HEK293 (cell line): ENCODE results near the gene LIMK2.
A peak's percentile ranks its signal among the peaks of the same experiment; 100 is the strongest.

Experiments used
- CTCF ChIA-PET: fragments of 350-600 bp; formaldehyde crosslinking; extraction: SDS; loops from one replicate; lab custom pipeline; 2021; ENCODE audit warnings: antibody characterized with exemption; lab: Yijun Ruan, JAX
- POLR2A ChIA-PET: fragments of 300-600 bp; formaldehyde crosslinking; extraction: SDS; loops from one replicate; lab custom pipeline; 2020; ENCODE audit warnings: antibody characterized with exemption, inconsistent platforms; lab: Yijun Ruan, JAX
- H3K27ac ChIP-seq: fragments of 200-500 bp; sonication (Bioruptor generic); 2 replicates; pipeline ENCODE4 v1.5.1; 2014; ENCODE audit warnings: low read depth, low read length, control low read depth, inconsistent platforms; ENCODE audit errors: extremely low read depth
- H3K36me3 ChIP-seq, 2 experiments: fragments of 200-500 bp in 1 of 2; sonication (Bioruptor generic) in 1 of 2; 1 replicate in 1 of 2; 2 replicates in 1 of 2; pipeline ENCODE4 v1.5.1; 2014 to 2017; ENCODE audit warnings: inconsistent platforms in 2 of 2, low read length in 2 of 2; ENCODE audit not compliant: control insufficient read depth in 2 of 2, insufficient read depth in 1 of 2
- H3K4me1 ChIP-seq: fragments of 200-500 bp; sonication (Bioruptor generic); 2 replicates; pipeline ENCODE4 v1.5.1; 2014; ENCODE audit warnings: mild to moderate bottlenecking, low read length, inconsistent platforms; ENCODE audit not compliant: control insufficient read depth, insufficient read depth
- H3K4me3 ChIP-seq: 2 replicates; pipeline ENCODE4 v1.5.1; 2011; ENCODE audit warnings: low read depth, mild to moderate bottlenecking, control low read depth, low read length, moderate library complexity
- H3K9me3 ChIP-seq: fragments of 200-500 bp; sonication (Bioruptor generic); 2 replicates; pipeline ENCODE4 v1.5.1; 2014; ENCODE audit warnings: low read depth, low read length, inconsistent platforms; ENCODE audit not compliant: control insufficient read depth, insufficient read depth
- GFI1B ChIP-seq: fragments of 450-650 bp; formaldehyde crosslinking; IDR thresholded peaks from 2 replicates; pipeline ENCODE4 v1.5.1; 2016; ENCODE audit warnings: missing biosample characterization, missing genetic modification characterization
- IKZF3 ChIP-seq: fragments of 450-650 bp; IDR thresholded peaks from 2 replicates; pipeline ENCODE4 v1.5.0; 2018; ENCODE audit warnings: missing biosample characterization, mild to moderate bottlenecking, missing genetic modification characterization, moderate library complexity
- MEIS1 ChIP-seq: sonication (generic); formaldehyde crosslinking; IDR thresholded peaks from 2 replicates; pipeline ENCODE4 v1.8.1; 2022; ENCODE audit warnings: missing genetic modification reagents, mild to moderate bottlenecking, borderline replicate concordance
- PRDM1 ChIP-seq: fragments of 450-650 bp; formaldehyde crosslinking; IDR thresholded peaks from 2 replicates; pipeline ENCODE4; 2016; ENCODE audit warnings: missing biosample characterization, missing genetic modification characterization
- ZBTB20 ChIP-seq: fragments of 450-650 bp; formaldehyde crosslinking; IDR thresholded peaks from 2 replicates; pipeline ENCODE4 v1.5.1; 2016; ENCODE audit warnings: missing biosample characterization, missing genetic modification characterization
- ZBTB8A ChIP-seq: fragments of 450-650 bp; formaldehyde crosslinking; IDR thresholded peaks from 2 replicates; pipeline ENCODE4 v1.5.1; 2016; ENCODE audit warnings: missing biosample characterization, missing genetic modification characterization
- ZFHX2 ChIP-seq: fragments of 450-650 bp; formaldehyde crosslinking; conservative IDR thresholded peaks from 2 replicates; pipeline ENCODE4 v1.5.1; 2016; ENCODE audit warnings: missing biosample characterization, missing genetic modification characterization
- ZNF132 ChIP-seq: fragments of 450-650 bp; formaldehyde crosslinking; IDR thresholded peaks from 2 replicates; pipeline ENCODE4 v1.5.1; 2017; ENCODE audit warnings: missing biosample characterization, missing genetic modification characterization, borderline replicate concordance
- ZNF140 ChIP-seq: fragments of 450-650 bp; formaldehyde crosslinking; IDR thresholded peaks from 2 replicates; pipeline ENCODE4 v1.5.1; 2016; ENCODE audit warnings: missing biosample characterization, missing genetic modification characterization
- ZNF175 ChIP-seq: fragments of 450-650 bp; formaldehyde crosslinking; IDR thresholded peaks from 2 replicates; pipeline ENCODE4 v1.5.1; 2016; ENCODE audit warnings: missing biosample characterization, missing genetic modification characterization
- ZNF202 ChIP-seq: fragments of 450-650 bp; formaldehyde crosslinking; IDR thresholded peaks from 2 replicates; pipeline ENCODE4 v1.5.1; 2016; ENCODE audit warnings: missing biosample characterization, missing genetic modification characterization, borderline replicate concordance
- ZNF426 ChIP-seq: fragments of 450-650 bp; formaldehyde crosslinking; IDR thresholded peaks from 2 replicates; pipeline ENCODE4 v1.5.1; 2017; ENCODE audit warnings: missing biosample characterization, missing genetic modification characterization, mild to moderate bottlenecking, inconsistent platforms, moderate library complexity
- ZNF433 ChIP-seq: fragments of 450-650 bp; formaldehyde crosslinking; IDR thresholded peaks from 2 replicates; pipeline ENCODE4 v1.5.1; 2016; ENCODE audit warnings: missing biosample characterization, missing genetic modification characterization, low read depth
- ZNF544 ChIP-seq: fragments of 450-650 bp; formaldehyde crosslinking; IDR thresholded peaks from 2 replicates; pipeline ENCODE4 v1.5.0; 2017; ENCODE audit warnings: missing biosample characterization, missing genetic modification characterization
- ZNF548 ChIP-seq: fragments of 450-650 bp; formaldehyde crosslinking; IDR thresholded peaks from 2 replicates; pipeline ENCODE4 v1.5.1; 2016; ENCODE audit warnings: missing biosample characterization, missing genetic modification characterization
- ZNF560 ChIP-seq: fragments of 450-650 bp; formaldehyde crosslinking; IDR thresholded peaks from 2 replicates; pipeline ENCODE4 v1.5.1; 2017; ENCODE audit warnings: missing biosample characterization, missing genetic modification characterization, borderline replicate concordance
- ZNF623 ChIP-seq: fragments of 450-650 bp; formaldehyde crosslinking; IDR thresholded peaks from 2 replicates; pipeline ENCODE4 v1.5.1; 2016; ENCODE audit warnings: missing biosample characterization, missing genetic modification characterization
- ZNF837 ChIP-seq: fragments of 450-650 bp; formaldehyde crosslinking; IDR thresholded peaks from 2 replicates; pipeline ENCODE4 v1.5.1; 2016; ENCODE audit warnings: missing biosample characterization, missing genetic modification characterization
- ZXDB ChIP-seq: fragments of 450-650 bp; formaldehyde crosslinking; IDR thresholded peaks from 2 replicates; pipeline ENCODE4 v1.5.1; 2016; ENCODE audit warnings: missing biosample characterization, missing genetic modification characterization
- TF ChIP-seq, protein P1 (sequence below): fragments of 450-650 bp; formaldehyde crosslinking; IDR thresholded peaks from 2 replicates; pipeline ENCODE4 v1.5.1; 2017; ENCODE audit warnings: missing biosample characterization, missing genetic modification characterization
- TF ChIP-seq, protein P2 (sequence below): fragments of 450-650 bp; formaldehyde crosslinking; IDR thresholded peaks from 2 replicates; pipeline ENCODE4 v1.5.1; 2016; ENCODE audit warnings: missing biosample characterization, missing genetic modification characterization
- TF ChIP-seq, protein P3 (sequence below): fragments of 450-650 bp; formaldehyde crosslinking; IDR thresholded peaks from 2 replicates; pipeline ENCODE4 v1.5.1; 2016; ENCODE audit warnings: missing biosample characterization, missing genetic modification characterization
- TF ChIP-seq, protein P4 (sequence below): fragments of 450-650 bp; formaldehyde crosslinking; IDR thresholded peaks from 2 replicates; pipeline ENCODE4 v1.5.1; 2016; ENCODE audit warnings: missing biosample characterization, missing genetic modification characterization, borderline replicate concordance

The LIMK2 gene

DNA sequence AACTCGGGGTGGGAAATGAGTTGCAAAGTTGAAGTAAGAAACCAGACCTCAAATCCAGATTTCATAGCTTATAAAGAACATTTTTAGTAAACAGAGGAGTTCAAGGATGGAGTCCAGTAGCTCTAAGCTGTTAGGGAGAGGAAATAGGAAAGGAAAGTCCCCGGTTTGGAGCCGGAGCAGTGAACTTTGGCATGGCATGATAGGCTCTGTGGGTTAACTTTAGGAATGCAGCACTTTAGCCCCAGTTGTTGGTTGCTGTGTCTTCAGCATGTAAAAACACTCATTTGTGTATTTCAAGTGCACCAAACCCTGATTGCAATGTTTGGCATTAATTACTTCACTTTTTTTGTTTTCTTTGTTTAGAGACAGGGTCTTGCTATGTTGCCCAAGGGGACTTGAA, 88.8 kb downstream of the LIMK2 start (continued):
- no peak for TF ChIP-seq ZBTB20
- no peak for TF ChIP-seq ZNF623 (tag by site-specific recombination)
- no peak for TF ChIP-seq GFI1B
- no peak for TF ChIP-seq ZNF175 (tag by site-specific recombination)
- no peak for TF ChIP-seq ZNF132
- TF ChIP-seq IKZF3 (tag by site-specific recombination), result no peak
- TF ChIP-seq, all 188 proteins: peak for 0

GRCh38 chr22:31302006-31302405, 89.9 kb downstream of the LIMK2 start:
- ChIA-PET POLR2A (interaction anchor here (1.0 to 1.9 kb wide), 2 partner anchors 10 to 49 kb away, joined by 4 to 6 read pairs; partner anchors contain the start of gene PIK3IP1), CTCF (interaction anchor here (0.7 to 9.3 kb wide), 4 partner anchors 9 to 152 kb away, joined by 3 to 100 read pairs (median 14); partner anchors contain the start of gene PIK3IP1)
- Histone ChIP-seq H3K4me3 (no peak overlapping the region), H3K9me3 (no peaks in the 10 kb centered on the region), H3K27ac (no peak overlapping the region), H3K4me1 (no peaks in the 10 kb centered on the region), H3K36me3 (no peaks in the 10 kb centered on the region)
- TF ChIP-seq, protein P1, sequence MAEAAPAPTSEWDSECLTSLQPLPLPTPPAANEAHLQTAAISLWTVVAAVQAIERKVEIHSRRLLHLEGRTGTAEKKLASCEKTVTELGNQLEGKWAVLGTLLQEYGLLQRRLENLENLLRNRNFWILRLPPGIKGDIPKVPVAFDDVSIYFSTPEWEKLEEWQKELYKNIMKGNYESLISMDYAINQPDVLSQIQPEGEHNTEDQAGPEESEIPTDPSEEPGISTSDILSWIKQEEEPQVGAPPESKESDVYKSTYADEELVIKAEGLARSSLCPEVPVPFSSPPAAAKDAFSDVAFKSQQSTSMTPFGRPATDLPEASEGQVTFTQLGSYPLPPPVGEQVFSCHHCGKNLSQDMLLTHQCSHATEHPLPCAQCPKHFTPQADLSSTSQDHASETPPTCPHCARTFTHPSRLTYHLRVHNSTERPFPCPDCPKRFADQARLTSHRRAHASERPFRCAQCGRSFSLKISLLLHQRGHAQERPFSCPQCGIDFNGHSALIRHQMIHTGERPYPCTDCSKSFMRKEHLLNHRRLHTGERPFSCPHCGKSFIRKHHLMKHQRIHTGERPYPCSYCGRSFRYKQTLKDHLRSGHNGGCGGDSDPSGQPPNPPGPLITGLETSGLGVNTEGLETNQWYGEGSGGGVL (tag by site-specific recombination), result no peak
- TF ChIP-seq MEIS1 (CRISPR knock-in tag) (no peak), PRDM1 (tag by site-specific recombination) (peak; percentile 31; the same call in 1 of the 2 replicates), ZNF140 (no peak), ZNF548 (tag by site-specific recombination) (no peak)

- Histone ChIP-seq H3K36me3 (no peaks in the 10 kb centered on the region), H3K4me3 (no peak overlapping the region), H3K9me3 (no peaks in the 10 kb centered on the region), H3K4me1 (no peaks in the 10 kb centered on the region), H3K27ac (no peak overlapping the region)
- POLR2A ChIA-PET, result interaction anchor here (1.0 kb wide), 1 partner anchor 10 kb away, joined by 4 read pairs; the partner anchor contains the start of gene PIK3IP1
- CTCF ChIA-PET, result interaction anchor here (0.7 to 9.3 kb wide), 4 partner anchors 10 to 213 kb away, joined by 3 to 100 read pairs (median 14); partner anchors contain the start of gene PIK3IP1
- TF ChIP-seq, protein P2, sequence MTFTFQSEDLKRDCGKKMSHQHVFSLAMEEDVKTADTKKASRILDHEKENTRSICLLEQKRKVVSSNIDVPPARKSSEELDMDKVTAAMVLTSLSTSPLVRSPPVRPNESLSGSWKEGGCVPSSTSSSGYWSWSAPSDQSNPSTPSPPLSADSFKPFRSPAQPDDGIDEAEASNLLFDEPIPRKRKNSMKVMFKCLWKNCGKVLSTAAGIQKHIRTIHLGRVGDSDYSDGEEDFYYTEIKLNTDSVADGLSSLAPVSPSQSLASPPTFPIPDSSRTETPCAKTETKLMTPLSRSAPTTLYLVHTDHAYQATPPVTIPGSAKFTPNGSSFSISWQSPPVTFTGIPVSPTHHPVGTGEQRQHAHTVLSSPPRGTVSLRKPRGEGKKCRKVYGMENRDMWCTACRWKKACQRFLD (tag by site-specific recombination), result no peak
- TF ChIP-seq ZNF202 (tag by site-specific recombination) (no peak), ZNF544 (tag by site-specific recombination) (no peak), ZNF837 (tag by site-specific recombination) (no peak), GFI1B (no peak), ZXDB (no peak), ZBTB8A (tag by site-specific recombination) (no peak), ZNF433 (tag by site-specific recombination) (no peak), ZNF560 (tag by site-specific recombination) (no peak), ZNF426 (no peak), ZFHX2 (no peak)
- TF ChIP-seq, protein P3, sequence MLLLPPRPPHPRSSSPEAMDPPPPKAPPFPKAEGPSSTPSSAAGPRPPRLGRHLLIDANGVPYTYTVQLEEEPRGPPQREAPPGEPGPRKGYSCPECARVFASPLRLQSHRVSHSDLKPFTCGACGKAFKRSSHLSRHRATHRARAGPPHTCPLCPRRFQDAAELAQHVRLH, result no peak
- TF ChIP-seq, protein P4, sequence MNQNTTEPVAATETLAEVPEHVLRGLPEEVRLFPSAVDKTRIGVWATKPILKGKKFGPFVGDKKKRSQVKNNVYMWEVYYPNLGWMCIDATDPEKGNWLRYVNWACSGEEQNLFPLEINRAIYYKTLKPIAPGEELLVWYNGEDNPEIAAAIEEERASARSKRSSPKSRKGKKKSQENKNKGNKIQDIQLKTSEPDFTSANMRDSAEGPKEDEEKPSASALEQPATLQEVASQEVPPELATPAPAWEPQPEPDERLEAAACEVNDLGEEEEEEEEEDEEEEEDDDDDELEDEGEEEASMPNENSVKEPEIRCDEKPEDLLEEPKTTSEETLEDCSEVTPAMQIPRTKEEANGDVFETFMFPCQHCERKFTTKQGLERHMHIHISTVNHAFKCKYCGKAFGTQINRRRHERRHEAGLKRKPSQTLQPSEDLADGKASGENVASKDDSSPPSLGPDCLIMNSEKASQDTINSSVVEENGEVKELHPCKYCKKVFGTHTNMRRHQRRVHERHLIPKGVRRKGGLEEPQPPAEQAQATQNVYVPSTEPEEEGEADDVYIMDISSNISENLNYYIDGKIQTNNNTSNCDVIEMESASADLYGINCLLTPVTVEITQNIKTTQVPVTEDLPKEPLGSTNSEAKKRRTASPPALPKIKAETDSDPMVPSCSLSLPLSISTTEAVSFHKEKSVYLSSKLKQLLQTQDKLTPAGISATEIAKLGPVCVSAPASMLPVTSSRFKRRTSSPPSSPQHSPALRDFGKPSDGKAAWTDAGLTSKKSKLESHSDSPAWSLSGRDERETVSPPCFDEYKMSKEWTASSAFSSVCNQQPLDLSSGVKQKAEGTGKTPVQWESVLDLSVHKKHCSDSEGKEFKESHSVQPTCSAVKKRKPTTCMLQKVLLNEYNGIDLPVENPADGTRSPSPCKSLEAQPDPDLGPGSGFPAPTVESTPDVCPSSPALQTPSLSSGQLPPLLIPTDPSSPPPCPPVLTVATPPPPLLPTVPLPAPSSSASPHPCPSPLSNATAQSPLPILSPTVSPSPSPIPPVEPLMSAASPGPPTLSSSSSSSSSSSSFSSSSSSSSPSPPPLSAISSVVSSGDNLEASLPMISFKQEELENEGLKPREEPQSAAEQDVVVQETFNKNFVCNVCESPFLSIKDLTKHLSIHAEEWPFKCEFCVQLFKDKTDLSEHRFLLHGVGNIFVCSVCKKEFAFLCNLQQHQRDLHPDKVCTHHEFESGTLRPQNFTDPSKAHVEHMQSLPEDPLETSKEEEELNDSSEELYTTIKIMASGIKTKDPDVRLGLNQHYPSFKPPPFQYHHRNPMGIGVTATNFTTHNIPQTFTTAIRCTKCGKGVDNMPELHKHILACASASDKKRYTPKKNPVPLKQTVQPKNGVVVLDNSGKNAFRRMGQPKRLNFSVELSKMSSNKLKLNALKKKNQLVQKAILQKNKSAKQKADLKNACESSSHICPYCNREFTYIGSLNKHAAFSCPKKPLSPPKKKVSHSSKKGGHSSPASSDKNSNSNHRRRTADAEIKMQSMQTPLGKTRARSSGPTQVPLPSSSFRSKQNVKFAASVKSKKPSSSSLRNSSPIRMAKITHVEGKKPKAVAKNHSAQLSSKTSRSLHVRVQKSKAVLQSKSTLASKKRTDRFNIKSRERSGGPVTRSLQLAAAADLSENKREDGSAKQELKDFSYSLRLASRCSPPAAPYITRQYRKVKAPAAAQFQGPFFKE (tag by site-specific recombination), result no peak
Measured at GRCh38 chr22:31302537-31302936, 90.4 kb downstream of the LIMK2 start.
